GM18870 (cell line): ENCODE measurements around the gene WFS1.

Experiments used
- ATAC-seq: cut with Tn5 transposase; IDR thresholded peaks from one replicate; pipeline ENCODE4 v1.9.1; 2021; ENCODE audit warnings: moderate library complexity; ENCODE audit not compliant: unreplicated experiment

WFS1 gene

DNA sequence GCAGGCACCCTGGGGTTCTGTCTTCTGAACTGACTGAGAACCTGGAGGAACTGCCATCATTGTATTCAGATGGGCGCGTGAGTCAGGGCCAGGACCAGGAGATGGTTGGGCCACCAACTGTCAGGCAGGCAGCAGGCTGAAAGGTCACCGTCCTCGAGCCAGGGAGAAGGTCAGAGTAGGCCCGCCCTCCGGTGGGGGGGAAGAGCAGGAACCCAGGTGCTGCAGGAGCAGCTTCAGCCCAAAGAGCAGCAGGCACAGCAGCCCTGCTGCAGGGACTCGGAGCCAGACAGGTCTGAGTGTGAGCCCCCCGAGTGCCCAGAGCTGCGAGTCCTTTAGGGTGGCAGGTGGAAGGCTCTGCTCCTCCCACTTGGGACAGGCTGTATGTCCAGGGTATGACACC is 26.4 kb downstream of the WFS1 start:
- no peak for ATAC-seq

DNA sequence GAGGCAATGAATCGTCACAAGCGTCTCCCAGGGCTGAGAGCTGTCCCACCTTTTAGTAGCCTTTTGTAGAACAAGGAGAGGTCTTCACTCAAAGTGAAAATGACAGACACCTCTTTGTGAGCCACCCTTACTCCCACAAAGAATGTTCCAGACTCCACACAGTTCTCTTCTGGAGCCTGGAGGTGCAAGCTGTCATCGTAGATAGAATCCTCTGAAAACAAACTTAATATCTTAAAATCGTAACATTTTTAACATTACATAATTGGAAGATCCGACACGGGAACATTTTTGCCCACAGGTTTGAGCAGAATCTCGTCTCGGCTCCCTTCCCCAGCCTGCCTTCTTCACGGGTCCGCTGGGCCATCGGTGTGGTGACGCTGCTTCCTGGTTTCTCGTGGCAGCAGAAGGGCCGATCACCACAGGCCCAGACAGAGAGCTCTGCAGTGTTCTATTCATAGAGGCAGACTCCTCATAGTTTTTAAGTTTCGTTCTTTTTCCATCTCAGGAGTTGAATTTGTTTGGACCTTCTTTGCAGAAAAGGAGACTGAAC is 27.7 kb downstream of the WFS1 start:
- no peak for ATAC-seq

DNA sequence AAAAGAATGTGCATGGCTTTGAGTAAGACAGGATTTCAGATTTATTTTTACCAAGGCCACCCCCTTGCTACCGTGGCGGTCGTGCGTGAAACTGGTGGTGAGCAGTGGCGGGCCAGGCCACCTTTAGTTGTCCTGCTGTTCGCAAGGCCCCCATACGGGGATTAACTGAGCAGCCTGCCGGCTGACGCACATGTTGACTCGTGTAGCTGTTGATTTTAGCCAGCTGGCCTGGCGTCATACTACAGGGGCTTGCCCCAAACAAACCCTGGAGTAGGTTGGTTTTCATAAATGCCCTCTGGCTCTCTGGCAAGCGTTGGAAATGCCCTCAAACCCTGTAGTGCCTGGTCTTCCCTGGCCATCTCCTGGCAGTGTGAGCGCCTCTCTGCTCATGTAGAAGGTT is 28.4 kb downstream of the WFS1 start:
- ATAC-seq: no peak

DNA sequence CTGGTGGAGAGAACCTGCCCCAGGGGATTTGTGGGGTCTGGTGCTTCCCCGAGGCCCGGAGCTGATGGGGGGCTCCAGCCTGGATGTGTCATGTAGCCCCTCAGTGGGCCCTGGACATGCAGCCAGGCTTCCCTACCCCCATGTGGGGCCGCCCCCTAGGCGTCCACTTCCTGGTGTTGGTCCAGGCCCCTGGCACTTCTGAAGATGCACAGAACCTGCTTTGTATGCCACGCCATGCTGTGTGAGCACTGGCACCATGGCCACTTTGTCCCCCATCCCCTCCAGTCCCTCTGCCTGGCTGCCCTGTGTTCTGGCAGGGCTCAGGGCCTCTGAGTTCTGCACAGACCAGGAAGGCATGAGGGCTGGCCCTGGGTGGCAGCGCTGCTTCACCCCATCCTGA is 29.2 kb downstream of the WFS1 start:
- no peak for ATAC-seq

DNA sequence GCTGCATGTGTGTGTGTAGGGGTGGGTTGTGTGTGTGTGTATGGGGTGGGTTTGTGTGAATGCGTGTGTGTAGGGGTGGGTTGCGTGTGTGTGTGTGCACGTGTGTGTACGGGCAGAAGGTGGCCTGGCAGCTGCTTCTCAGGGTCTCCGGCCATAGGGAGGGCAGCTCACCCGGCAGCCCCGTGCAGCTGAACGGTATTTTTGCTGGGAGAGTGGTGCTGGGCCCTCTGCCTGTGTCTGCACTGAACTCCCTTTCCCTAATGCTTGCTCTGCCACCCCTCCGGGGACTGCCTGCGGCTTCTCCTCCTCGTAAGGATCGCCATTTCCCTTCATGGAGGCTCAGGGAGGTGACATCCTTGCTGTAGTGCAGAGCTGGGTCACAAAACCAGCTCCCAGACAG is 30.2 kb downstream of the WFS1 start:
- ATAC-seq: no peak

DNA sequence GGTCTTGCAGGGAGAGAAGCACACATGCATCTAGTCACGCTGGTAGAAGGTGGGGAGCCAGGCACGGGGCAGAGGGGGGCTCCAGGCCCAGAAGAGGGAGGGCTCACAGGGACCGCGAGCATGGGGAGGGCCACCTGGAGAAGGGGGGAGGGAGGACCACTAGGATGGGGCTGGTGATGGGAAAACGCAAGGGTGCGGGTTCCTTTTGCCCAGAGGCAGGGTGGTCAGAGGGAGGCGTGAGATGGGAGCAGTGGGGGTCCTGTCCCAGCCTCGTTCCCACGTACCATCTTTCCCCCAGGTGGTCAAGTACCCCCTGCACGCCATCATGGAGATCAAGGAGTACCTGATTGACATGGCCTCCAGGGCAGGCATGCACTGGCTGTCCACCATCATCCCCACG is 30.7 kb downstream of the WFS1 start:
- ATAC-seq: no peak

DNA sequence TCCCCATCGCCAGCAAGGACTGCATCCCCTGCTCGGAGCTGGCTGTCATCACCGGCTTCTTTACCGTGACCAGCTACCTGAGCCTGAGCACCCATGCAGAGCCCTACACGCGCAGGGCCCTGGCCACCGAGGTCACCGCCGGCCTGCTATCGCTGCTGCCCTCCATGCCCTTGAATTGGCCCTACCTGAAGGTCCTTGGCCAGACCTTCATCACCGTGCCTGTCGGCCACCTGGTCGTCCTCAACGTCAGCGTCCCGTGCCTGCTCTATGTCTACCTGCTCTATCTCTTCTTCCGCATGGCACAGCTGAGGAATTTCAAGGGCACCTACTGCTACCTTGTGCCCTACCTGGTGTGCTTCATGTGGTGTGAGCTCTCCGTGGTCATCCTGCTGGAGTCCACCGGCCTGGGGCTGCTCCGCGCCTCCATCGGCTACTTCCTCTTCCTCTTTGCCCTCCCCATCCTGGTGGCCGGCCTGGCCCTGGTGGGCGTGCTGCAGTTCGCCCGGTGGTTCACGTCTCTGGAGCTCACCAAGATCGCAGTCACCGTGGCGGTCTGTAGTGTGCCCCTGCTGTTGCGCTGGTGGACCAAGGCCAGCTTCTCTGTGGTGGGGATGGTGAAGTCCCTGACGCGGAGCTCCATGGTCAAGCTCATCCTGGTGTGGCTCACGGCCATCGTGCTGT is 31.5 kb downstream of the WFS1 start:
- no peak for ATAC-seq

DNA sequence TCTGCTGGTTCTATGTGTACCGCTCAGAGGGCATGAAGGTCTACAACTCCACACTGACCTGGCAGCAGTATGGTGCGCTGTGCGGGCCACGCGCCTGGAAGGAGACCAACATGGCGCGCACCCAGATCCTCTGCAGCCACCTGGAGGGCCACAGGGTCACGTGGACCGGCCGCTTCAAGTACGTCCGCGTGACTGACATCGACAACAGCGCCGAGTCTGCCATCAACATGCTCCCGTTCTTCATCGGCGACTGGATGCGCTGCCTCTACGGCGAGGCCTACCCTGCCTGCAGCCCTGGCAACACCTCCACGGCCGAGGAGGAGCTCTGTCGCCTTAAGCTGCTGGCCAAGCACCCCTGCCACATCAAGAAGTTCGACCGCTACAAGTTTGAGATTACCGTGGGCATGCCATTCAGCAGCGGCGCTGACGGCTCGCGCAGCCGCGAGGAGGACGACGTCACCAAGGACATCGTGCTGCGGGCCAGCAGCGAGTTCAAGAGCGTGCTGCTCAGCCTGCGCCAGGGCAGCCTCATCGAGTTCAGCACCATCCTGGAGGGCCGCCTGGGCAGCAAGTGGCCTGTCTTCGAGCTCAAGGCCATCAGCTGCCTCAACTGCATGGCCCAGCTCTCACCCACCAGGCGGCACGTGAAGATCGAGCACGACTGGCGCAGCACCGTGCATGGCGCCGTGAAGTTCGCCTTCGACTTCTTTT is 32.2 kb downstream of the WFS1 start:
- ATAC-seq: no peak

DNA sequence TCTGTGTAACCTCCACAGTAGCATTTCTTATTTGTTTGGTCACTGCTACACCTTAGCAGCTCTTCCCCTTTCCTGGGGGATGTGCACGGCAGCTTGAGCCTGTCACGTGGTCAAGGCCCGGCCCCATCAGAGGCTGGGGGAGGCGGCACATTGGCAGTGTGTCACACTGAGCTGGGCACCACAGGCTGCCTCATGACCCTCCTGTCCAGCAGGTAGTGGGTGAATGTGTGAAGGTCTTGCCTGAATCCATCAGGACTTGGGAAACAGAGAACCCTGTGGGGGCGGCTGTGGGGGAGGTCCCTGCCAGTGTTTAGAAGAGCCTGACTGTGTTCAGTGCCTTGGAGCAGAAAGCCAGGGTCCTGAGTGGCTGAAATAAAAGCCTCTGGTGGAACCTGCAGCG is 33.2 kb downstream of the WFS1 start:
- no peak for ATAC-seq

DNA sequence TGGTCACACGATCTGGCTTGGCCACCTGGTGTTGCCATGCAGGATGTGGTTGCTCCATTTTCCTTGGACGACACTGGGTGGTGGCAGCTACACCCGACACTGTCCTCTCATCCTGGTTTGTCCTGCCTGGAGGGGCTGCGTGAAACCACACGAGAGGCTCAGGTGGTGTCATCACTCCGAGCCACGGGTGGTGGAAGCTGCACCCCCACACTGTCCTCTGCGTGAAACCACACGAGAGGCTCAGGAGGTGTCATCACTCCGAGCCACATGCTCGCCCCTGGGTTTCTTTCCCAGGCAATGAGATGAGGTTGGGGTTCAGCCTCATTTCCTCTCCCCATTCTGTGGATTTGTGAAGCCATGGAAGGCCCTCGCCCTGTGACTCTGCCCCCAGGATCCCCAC is 34.3 kb downstream of the WFS1 start:
- ATAC-seq: no peak

DNA sequence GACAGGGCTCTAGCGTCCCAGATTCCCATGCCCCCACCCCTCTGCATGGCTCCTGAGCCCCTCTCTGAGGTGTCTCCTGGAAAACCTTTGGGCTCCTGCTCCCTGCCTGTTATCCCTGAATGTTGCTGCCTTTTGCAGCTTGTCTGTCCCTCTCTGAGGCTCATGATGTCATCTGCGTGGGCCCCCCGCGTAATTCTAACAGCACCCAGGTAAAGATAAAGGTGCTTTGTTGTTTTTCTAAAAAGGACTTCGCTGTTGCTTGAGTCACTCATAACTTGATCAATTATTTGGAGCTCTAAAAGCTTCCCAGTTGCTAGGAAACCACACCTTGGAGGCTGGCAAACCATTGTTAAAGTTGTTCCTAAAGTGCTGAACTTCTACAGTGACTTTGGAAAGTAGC is 36.6 kb downstream of the WFS1 start:
- no peak for ATAC-seq

DNA sequence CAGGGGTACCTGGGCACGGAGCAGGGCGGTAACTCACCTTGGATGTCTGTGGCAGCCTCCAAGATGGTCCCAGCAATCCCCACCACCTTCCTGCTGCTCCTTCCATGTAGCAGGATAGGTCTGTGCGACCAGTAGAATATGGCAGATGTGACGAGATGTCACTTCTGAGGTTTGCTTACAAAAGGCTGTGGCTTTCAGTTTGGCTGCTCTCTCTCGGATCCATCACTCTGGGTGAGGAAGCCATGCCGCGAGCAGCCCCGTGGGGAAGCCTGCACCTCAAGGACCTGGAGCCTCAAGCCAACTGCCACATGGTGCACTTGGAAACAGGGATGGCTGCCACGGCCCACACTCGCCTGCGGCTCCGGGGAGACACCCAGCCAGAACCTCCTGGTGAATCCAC is 37.6 kb downstream of the WFS1 start:
- ATAC-seq: no peak

DNA sequence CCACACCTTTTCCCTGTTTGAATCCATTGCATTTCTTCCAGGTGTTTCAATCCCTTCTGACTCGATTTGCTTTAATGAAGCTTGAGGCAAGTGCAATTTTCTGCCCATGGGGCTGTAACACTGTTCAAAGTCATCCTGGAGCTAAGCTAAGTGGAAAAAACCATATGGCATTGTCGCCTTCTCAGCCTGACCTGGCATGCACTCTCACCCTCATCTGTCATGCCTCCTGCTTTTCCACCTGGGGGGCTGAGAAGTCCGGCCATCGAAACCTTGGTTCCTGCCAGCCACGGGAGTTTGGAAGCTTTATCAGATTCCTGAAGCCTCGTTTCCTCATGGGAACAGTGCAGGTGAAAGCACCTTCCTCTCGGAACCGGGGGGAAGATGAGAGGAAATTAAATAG is 38.2 kb downstream of the WFS1 start:
- ATAC-seq: no peak

DNA sequence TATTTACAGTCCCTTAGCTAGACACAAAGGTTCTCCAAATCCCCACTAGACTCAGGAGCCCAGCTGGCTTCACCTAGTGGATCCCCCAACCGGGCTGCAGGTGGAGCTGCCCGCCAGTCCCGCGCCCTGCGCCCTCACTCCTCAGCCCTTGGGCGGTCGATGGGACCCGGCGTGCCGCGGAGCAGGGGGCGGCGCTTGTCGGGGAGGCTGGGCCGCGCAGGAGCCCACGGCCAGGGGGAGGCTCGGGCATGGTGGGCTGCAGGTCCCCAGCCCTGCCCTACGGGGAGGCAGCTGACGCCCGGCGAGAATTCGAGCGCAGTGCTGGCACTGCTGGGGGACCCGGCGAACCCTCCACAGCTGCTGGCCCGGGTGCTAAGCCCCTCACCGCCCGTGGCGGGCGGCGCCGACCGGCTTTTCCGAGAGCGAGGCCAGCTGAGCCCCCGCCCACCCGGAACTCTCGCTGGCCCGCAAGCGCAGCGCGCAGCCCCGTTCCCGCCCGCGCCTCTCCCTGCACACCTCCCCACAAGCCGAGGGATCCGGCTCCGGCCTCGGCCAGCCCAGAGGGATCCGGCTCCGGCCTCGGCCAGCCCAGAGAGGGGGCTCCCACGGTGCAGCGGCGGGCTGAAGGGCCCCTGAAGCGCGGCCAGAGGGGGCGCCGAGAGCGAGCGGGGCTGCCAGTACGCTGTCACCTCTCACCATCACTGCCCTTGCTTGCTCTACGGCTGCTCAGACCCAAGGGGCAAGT is 39.4 kb downstream of the WFS1 start:
- no peak for ATAC-seq

DNA sequence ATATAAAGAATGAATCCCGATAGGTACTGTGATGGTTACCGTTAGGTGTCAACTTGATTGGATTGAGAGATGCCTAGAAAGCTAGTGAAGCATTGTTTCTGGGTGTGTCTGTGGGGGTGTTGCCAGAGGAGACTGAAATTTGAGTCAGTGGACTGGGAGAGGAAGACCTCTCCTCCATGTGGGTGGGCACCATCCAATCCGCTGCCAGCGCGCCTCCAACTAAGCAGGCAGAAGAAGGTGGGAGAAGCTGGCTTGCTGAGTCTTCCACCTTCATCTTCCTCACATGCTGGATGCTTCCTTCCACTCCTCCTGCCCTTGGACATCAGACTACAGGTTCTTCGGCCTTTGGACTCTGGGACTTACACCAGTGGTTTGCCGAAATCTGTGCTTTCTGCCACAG is 40.1 kb downstream of the WFS1 start:
- no peak for ATAC-seq

DNA sequence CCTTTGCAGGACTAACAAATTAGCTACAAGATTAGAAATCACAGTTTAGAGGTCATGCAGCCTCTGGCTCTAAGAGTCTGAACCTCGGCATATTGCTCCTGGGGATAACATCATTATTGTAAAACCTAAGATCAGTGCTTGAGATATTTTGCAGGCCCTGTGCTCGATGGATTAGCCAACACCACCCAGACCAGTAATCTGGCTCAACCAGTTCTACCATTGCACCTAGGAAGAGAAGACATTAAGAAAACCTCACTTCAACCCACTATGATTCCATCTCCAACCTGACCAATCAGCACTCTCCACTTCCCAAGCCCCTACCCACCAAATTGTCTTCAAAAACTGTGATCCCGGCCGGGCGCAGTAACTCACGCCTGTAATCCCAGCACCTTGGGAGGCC is 43.6 kb downstream of the WFS1 start:
- no peak for ATAC-seq

DNA sequence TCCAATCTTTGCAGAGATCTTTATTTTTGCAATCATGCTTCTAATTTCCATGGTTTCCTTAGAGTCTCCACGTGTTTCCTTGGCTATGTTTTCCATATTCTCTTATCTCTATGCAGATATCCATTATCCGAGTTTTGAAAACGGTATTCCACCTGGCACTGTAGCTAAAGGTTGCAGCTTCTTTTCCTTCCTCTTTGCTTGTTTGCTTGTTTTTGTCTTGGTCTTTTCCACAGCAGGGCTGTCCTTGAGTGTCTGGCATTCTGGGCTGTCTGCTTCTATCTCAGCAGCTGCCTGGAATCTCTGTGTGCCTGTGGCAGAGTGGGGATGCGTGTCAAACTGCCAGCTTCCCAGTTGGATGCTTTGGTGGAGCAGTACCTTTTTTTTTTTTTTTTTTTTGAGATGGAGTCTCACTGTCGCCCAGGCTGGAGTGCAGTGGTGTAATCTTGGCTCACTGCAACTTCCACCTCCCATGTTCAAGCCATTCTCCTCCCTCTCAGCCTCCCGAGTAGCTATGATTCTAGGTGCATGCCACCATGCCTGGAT is 46.9 kb downstream of the WFS1 start:
- ATAC-seq: no peak

DNA sequence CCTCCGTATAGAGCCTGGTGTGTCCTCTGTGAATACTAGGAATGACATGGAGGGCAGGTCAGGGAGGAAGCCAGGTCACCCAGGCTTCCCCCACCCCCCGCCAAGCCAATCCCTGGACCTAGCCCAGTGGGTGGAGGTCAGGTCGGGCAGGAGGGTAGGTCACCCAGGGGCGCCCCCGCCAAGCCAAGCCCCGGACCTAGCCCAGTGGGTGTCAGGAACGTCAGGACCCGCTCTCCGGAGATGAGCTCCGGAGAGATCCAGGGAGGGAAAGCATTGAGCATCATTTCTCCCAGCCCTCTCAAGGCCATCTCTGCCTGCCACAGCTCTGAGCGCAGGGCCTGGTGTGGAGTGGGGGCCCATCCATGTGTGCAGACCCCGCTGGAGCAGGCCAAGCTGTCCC is 48.6 kb downstream of the WFS1 start:
- no peak for ATAC-seq

DNA sequence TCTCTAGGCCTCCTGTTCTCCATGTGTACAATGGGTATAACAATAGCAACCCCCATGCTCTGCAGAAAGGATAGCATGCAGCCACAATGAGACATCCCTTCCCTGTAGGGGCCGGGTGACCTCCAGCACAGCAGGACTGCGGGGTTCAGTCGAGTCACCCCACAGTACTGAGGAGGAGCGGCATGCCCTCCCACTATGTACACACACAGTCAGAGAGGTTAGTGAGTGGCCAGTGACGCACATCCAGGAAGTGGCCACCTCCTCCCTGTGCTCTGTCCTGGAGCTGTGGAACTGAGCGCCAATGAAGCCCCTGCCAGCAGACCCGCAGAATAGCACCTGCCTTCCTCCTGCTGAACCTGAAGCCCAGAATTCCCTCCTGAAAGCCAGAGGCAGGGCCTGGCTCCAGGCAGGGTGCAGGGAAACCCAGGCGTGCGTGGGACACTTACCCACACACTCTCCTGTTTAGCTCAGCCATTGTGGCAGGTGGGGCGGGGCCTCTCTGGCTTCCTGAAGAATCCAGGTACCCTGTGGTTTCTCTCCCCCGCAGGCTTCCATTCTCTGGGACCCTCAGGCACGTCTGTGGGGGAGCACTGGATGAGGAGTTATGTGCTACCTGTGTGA is 50.0 kb downstream of the WFS1 start:
- no peak for ATAC-seq

DNA sequence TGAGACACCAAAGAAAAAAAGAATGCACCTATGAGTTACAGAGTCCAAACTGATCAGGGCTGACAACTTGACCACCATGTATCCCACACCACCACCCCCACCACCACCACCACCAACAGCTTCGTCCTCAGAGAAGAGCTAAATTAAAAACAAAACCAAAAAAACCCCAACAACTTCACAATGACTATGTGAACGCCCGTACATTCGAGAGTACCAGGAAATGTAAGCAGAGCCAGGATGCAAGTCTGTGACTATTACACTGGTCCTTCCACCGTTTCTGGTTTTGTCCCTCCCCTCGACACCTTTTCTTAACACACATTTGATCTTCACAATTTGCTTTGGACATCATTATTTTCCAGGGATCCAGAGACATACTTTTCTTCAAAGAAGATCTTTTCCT is 51.0 kb downstream of the WFS1 start:
- no peak for ATAC-seq

DNA sequence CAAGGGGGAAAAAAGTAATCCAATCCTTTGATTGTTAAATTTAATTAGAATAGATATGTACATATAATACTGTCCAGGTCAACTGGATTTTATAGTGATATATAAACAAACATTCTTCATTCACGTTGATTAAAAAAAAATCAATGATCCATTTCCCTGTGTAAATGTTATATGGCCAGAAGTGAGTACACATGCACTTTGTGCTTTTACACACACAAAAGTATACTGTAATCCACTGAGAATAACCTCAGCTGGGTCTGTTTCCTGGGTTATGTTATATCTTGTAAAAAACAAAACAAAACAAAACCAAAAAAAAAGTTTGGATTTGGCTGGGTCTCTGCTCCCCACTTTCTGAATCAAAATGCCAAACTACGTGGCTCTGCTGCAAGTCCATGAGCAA is 51.7 kb downstream of the WFS1 start:
- ATAC-seq: no peak
